Calu3 (cell line): ENCODE data around the gene ANKMY1. TPM values are rescaled to one million over a fixed set of nuclear protein-coding genes. Genes with fewer than 3 reads are reported as not detected.
"Not testable (repeated sequence)": the region's sequence is repeated elsewhere in the genome, so short reads cannot be mapped to it uniquely, and the experiment has no call there.

Experiments used
- BruUV-seq: library from RNA; stranded (reverse); fragments of 400-500 nt; replicated peaks from 2 replicates; lab custom pipeline; 2021; lab: Mats Ljungman, UMichigan
- CTCF ChIA-PET: fragments of 300-600 bp; sonication (Branson Sonifier 250); formaldehyde crosslinking; loops from one replicate; lab custom pipeline; 2022; ENCODE audit warnings: antibody characterized with exemption; lab: Charles Lee
- DNase-seq: peaks from one replicate; pipeline ENCODE4 v3.0.0; 2022
- H3K27ac Mint-ChIP-seq: one replicate; pipeline ENCODE4 v1.8.0; 2022; ENCODE audit warnings: mixed read lengths; ENCODE audit not compliant: unreplicated experiment
- H3K27me3 Mint-ChIP-seq: one replicate; pipeline ENCODE4 v1.8.0; 2022; ENCODE audit warnings: mixed read lengths; ENCODE audit not compliant: unreplicated experiment
- H3K36me3 Mint-ChIP-seq: one replicate; pipeline ENCODE4 v1.8.0; 2022; ENCODE audit warnings: mild to moderate bottlenecking, moderate library complexity, mixed read lengths; ENCODE audit not compliant: insufficient read depth, unreplicated experiment
- H3K4me1 Mint-ChIP-seq: one replicate; pipeline ENCODE4 v1.8.0; 2022; ENCODE audit warnings: mild to moderate bottlenecking, low read depth, mixed read lengths; ENCODE audit not compliant: unreplicated experiment
- H3K4me3 Mint-ChIP-seq: one replicate; pipeline ENCODE4 v1.8.0; 2022; ENCODE audit warnings: mild to moderate bottlenecking, low read depth, moderate library complexity, mixed read lengths; ENCODE audit not compliant: unreplicated experiment
- H3K9me3 Mint-ChIP-seq: one replicate; pipeline ENCODE4 v1.8.0; 2022; ENCODE audit warnings: low read depth, mixed read lengths; ENCODE audit not compliant: unreplicated experiment
- CTCF ChIP-seq: fragments of 200-600 bp; IDR thresholded peaks from one replicate; pipeline ENCODE4 v1.8.0; 2022; ENCODE audit warnings: antibody characterized with exemption; ENCODE audit not compliant: unreplicated experiment
- intact Hi-C: fragments of 100-400 bp; cut with micrococcal nuclease; formaldehyde crosslinking; loops from one replicate; pipeline ENCODE4 v1.10.0; 2022; ENCODE audit not compliant: unreplicated experiment
- total RNA-seq: library from RNA; stranded (reverse); gene quantifications from 2 replicates; pipeline ENCODE4 v1.2.3, GENCODE V29; 2022

ANKMY1 gene
- total RNA-seq, 1 experiment from 2014 or later = 38.2 TPM

GRCh38 chr2:240551811-240552210 lies 6.0 kb downstream of the ANKMY1 start:
- H3K4me3 Mint-ChIP-seq = no peak overlapping the region
- CTCF ChIA-PET = no interaction called here
- intact Hi-C loops = no loop called here
- peaks cover 2% of the 10 kb centered on the region for H3K9me3 Mint-ChIP-seq
- DNase-seq = no peak
- no peak for TF ChIP-seq CTCF
- H3K27ac Mint-ChIP-seq = peak overlapping the region; percentile 11
- H3K27me3 Mint-ChIP-seq = no peaks in the 10 kb centered on the region
- H3K36me3 Mint-ChIP-seq = peaks cover 7% of the 10 kb centered on the region
- no peaks in the 10 kb centered on the region for H3K4me1 Mint-ChIP-seq
- no TSS peak for BruUV-seq

- BruUV-seq = no TSS peak
- no peak for TF ChIP-seq CTCF
- CTCF ChIA-PET = interaction anchor here (0.6 kb wide), 1 partner anchor 37 kb away, joined by 4 read pairs; no protein-coding TSS in a partner anchor
- Mint-ChIP-seq H3K27ac (no peak overlapping the region), H3K9me3 (peaks cover 2% of the 10 kb centered on the region), H3K4me1 (no peaks in the 10 kb centered on the region), H3K27me3 (no peaks in the 10 kb centered on the region), H3K4me3 (no peak overlapping the region), H3K36me3 (peaks cover 4% of the 10 kb centered on the region)
- intact Hi-C loops = no loop called here
- no peak for DNase-seq
Observed at GRCh38 chr2:240551288-240551687, 6.5 kb downstream of the ANKMY1 start.

GRCh38 chr2:240539906-240540305 lies 17.9 kb downstream of the ANKMY1 start:
- no TSS peak for BruUV-seq
- no peak overlapping the region for H3K27ac Mint-ChIP-seq

GRCh38 chr2:240539101-240539500 lies 18.7 kb downstream of the ANKMY1 start:
- H3K27ac Mint-ChIP-seq, CTCF ChIA-PET, H3K27me3 Mint-ChIP-seq, H3K36me3 Mint-ChIP-seq, intact Hi-C loops, H3K4me1 Mint-ChIP-seq, DNase-seq, H3K9me3 Mint-ChIP-seq, BruUV-seq, H3K4me3 Mint-ChIP-seq: not testable (repeated sequence)

More at GRCh38 chr2:240539906-240540305, 17.9 kb downstream of the ANKMY1 start:
- CTCF ChIA-PET = no interaction called here
- H3K36me3 Mint-ChIP-seq = peaks cover 5% of the 10 kb centered on the region
- H3K27me3 Mint-ChIP-seq = no peaks in the 10 kb centered on the region
- peaks cover 2% of the 10 kb centered on the region for H3K9me3 Mint-ChIP-seq
- H3K4me3 Mint-ChIP-seq = no peak overlapping the region
- no peak for TF ChIP-seq CTCF
- H3K4me1 Mint-ChIP-seq = no peaks in the 10 kb centered on the region
- no peak for DNase-seq
- intact Hi-C loops = no loop called here

- H3K36me3 Mint-ChIP-seq = peaks cover 15% of the 10 kb centered on the region
- H3K4me3 Mint-ChIP-seq = no peak overlapping the region
Observed at GRCh38 chr2:240538031-240538780, 19.6 kb downstream of the ANKMY1 start.

More at GRCh38 chr2:240538031-240538780, 19.6 kb downstream of the ANKMY1 start:
- Mint-ChIP-seq H3K27me3 (no peaks in the 10 kb centered on the region), H3K27ac (no peak overlapping the region), H3K4me1 (no peaks in the 10 kb centered on the region), H3K9me3 (no peaks in the 10 kb centered on the region)
- intact Hi-C loops = no loop called here
- DNase-seq = no peak
- BruUV-seq = no TSS peak
- no peak for TF ChIP-seq CTCF
- CTCF ChIA-PET = no interaction called here
